Neutrophil (primary cell): Measurements from ENCODE around the gene SLC6A13.

ENCODE experiments used
- H3K27ac ChIP-seq: fragments of 200-600 bp; sonication (generic); 2 replicates; pipeline ENCODE4 v1.5.1; 2016; ENCODE audit warnings: mild to moderate bottlenecking, moderate library complexity
- H3K27me3 ChIP-seq: fragments of 200-600 bp; sonication (generic); 2 replicates; pipeline ENCODE4 v1.6.0; 2016; ENCODE audit warnings: mild to moderate bottlenecking
- H3K36me3 ChIP-seq: fragments of 200-600 bp; sonication (generic); 2 replicates; pipeline ENCODE4 v1.5.1; 2017
- H3K4me1 ChIP-seq, 2 experiments: fragments of 200-600 bp in 1 of 2; sonication (generic) in 1 of 2; 1 replicate in 1 of 2; 2 replicates in 1 of 2; pipeline versions ENCODE4 v1.5.1 to v1.6.1; 2013 to 2016; ENCODE audit warnings: low read depth in 1 of 2, low read length in 1 of 2, mild to moderate bottlenecking in 1 of 2, moderate library complexity in 1 of 2; ENCODE audit not compliant: control insufficient read depth in 1 of 2, insufficient read depth in 1 of 2
- H3K4me3 ChIP-seq, 2 experiments: fragments of 200-600 bp in 1 of 2; sonication (generic) in 1 of 2; 1 replicate in 1 of 2; 2 replicates in 1 of 2; pipeline ENCODE4 v1.5.1; 2013 to 2016; ENCODE audit warnings: low read depth in 1 of 2, low read length in 1 of 2, mild to moderate bottlenecking in 1 of 2, moderate library complexity in 1 of 2
- H3K9me3 ChIP-seq: fragments of 200-600 bp; sonication (generic); 2 replicates; pipeline ENCODE4 v1.5.1; 2016
- CTCF ChIP-seq: fragments of 200-600 bp; sonication (generic); IDR thresholded peaks from 2 replicates; pipeline ENCODE4 v1.5.1; 2016; ENCODE audit warnings: antibody characterized with exemption

Gene SLC6A13

GRCh38 chr12:264269-264668, 1.6 kb upstream of the SLC6A13 start:
- TF ChIP-seq CTCF, result no peak
- H3K27ac ChIP-seq, result no peak overlapping the region
- H3K27me3 ChIP-seq, result peaks cover 72% of the 10 kb centered on the region
- H3K36me3 ChIP-seq, result no peaks in the 10 kb centered on the region
- no peaks in the 10 kb centered on the region for H3K4me1 ChIP-seq
- no peaks in the 10 kb centered on the region for H3K9me3 ChIP-seq
- H3K4me3 ChIP-seq, result no peak overlapping the region

- Histone ChIP-seq H3K4me3 (no peak overlapping the region), H3K36me3 (no peaks in the 10 kb centered on the region), H3K27ac (no peak overlapping the region), H3K4me1 (no peaks in the 10 kb centered on the region), H3K9me3 (no peaks in the 10 kb centered on the region), H3K27me3 (peaks cover 70% of the 10 kb centered on the region)
- TF ChIP-seq CTCF, result no peak
These were observed 938 bp upstream of the SLC6A13 start for GRCh38 chr12:263574-263973.

- Histone ChIP-seq H3K27me3 (peaks cover 70% of the 10 kb centered on the region), H3K4me3 (no peak overlapping the region), H3K9me3 (no peaks in the 10 kb centered on the region), H3K4me1 (no peaks in the 10 kb centered on the region), H3K27ac (no peak overlapping the region), H3K36me3 (no peaks in the 10 kb centered on the region)
- no peak for TF ChIP-seq CTCF
These were observed 523 bp downstream of the SLC6A13 start for GRCh38 chr12:262113-262512.

- no peaks in the 10 kb centered on the region for H3K36me3 ChIP-seq
- no peaks in the 10 kb centered on the region for H3K9me3 ChIP-seq
- peaks cover 72% of the 10 kb centered on the region for H3K27me3 ChIP-seq
- H3K4me3 ChIP-seq, result no peak overlapping the region
- no peak for TF ChIP-seq CTCF
- H3K4me1 ChIP-seq, result no peaks in the 10 kb centered on the region
- no peak overlapping the region for H3K27ac ChIP-seq
These were observed 4.9 kb downstream of the SLC6A13 start for GRCh38 chr12:257521-258321.

GRCh38 chr12:256958-257357, 5.7 kb downstream of the SLC6A13 start:
- no peak overlapping the region for H3K27ac ChIP-seq
- H3K36me3 ChIP-seq, result no peaks in the 10 kb centered on the region
- H3K9me3 ChIP-seq, result no peaks in the 10 kb centered on the region
- TF ChIP-seq CTCF, result no peak
- H3K27me3 ChIP-seq, result peaks cover 65% of the 10 kb centered on the region
- H3K4me1 ChIP-seq, result no peaks in the 10 kb centered on the region
- no peak overlapping the region for H3K4me3 ChIP-seq
